HEK293T (cell line): ENCODE data around the gene ASZ1.

Experiments
- CTCF ChIA-PET: fragments of 350-600 bp; formaldehyde crosslinking; extraction: SDS; loops from one replicate; lab custom pipeline; 2021; ENCODE audit warnings: antibody characterized with exemption, inconsistent platforms; lab: Yijun Ruan, JAX
- POLR2A ChIA-PET: fragments of 350-600 bp; formaldehyde crosslinking; extraction: SDS; loops from one replicate; lab custom pipeline; 2020; ENCODE audit warnings: antibody characterized with exemption, inconsistent platforms; lab: Yijun Ruan, JAX
- DNase-seq: peaks from one replicate; pipeline ENCODE4 v3.0.0; 2012; ENCODE audit warnings: mixed read lengths; ENCODE audit errors: extremely low spot score
- ARNT ChIP-seq: fragments of 450-650 bp; IDR thresholded peaks from 2 replicates; pipeline ENCODE4 v1.6.1; 2017; ENCODE audit warnings: mild to moderate bottlenecking
- BHLHE40 ChIP-seq: fragments of 450-650 bp; IDR thresholded peaks from 2 replicates; pipeline ENCODE4 v1.6.1; 2016; ENCODE audit warnings: mild to moderate bottlenecking, moderate library complexity, borderline replicate concordance
- CTBP1 ChIP-seq: fragments of 450-650 bp; IDR thresholded peaks from 2 replicates; pipeline ENCODE4 v1.6.1; 2016; ENCODE audit warnings: borderline replicate concordance
- ELF4 ChIP-seq: fragments of 450-650 bp; IDR thresholded peaks from 2 replicates; pipeline ENCODE4 v1.6.1; 2017; ENCODE audit warnings: antibody characterized with exemption
- FOXA1 ChIP-seq: fragments of 450-650 bp; IDR thresholded peaks from 2 replicates; pipeline ENCODE4 v1.6.1; 2016; ENCODE audit warnings: mild to moderate bottlenecking
- FOXK2 ChIP-seq: fragments of 450-650 bp; IDR thresholded peaks from 2 replicates; pipeline ENCODE4 v1.6.1; 2016; ENCODE audit warnings: mild to moderate bottlenecking
- FOXM1 ChIP-seq: fragments of 450-650 bp; IDR thresholded peaks from 2 replicates; pipeline ENCODE4 v1.6.1; 2017; ENCODE audit warnings: mild to moderate bottlenecking, borderline replicate concordance
- HDGF ChIP-seq: fragments of 450-650 bp; IDR thresholded peaks from 2 replicates; pipeline ENCODE4 v1.6.1; 2017; ENCODE audit warnings: antibody characterized with exemption, borderline replicate concordance
- L3MBTL2 ChIP-seq: fragments of 450-650 bp; conservative IDR thresholded peaks from 2 replicates; pipeline ENCODE4 v1.6.1; 2016; ENCODE audit warnings: mild to moderate bottlenecking
- LEF1 ChIP-seq: fragments of 450-650 bp; IDR thresholded peaks from 2 replicates; pipeline ENCODE4 v1.6.1; 2017; ENCODE audit warnings: mild to moderate bottlenecking, borderline replicate concordance
- NFRKB ChIP-seq: fragments of 450-650 bp; IDR thresholded peaks from 2 replicates; pipeline ENCODE4 v1.6.1; 2016; ENCODE audit warnings: mild to moderate bottlenecking, moderate library complexity
- SP1 ChIP-seq: fragments of 450-650 bp; IDR thresholded peaks from 2 replicates; pipeline ENCODE4 v1.6.1; 2017
- SUZ12 ChIP-seq: fragments of 450-650 bp; IDR thresholded peaks from 2 replicates; pipeline ENCODE4 v1.6.1; 2016; ENCODE audit warnings: mild to moderate bottlenecking
- TARDBP ChIP-seq: fragments of 450-650 bp; IDR thresholded peaks from 2 replicates; pipeline ENCODE4 v1.6.1; 2016
- ZNF384 ChIP-seq: fragments of 450-650 bp; IDR thresholded peaks from 2 replicates; pipeline ENCODE4 v1.6.1; 2016
- TF ChIP-seq, protein P1 (sequence below): fragments of 450-650 bp; IDR thresholded peaks from 2 replicates; pipeline ENCODE4 v1.6.1; 2016

Gene ASZ1

GRCh38 chr7:117458977-117459583 lies 31.8 kb upstream of the ASZ1 start:
- no peak for DNase-seq
- no peak for TF ChIP-seq CTBP1
- TF ChIP-seq HDGF: no peak
- TF ChIP-seq SUZ12: no peak
- TF ChIP-seq, protein P1, sequence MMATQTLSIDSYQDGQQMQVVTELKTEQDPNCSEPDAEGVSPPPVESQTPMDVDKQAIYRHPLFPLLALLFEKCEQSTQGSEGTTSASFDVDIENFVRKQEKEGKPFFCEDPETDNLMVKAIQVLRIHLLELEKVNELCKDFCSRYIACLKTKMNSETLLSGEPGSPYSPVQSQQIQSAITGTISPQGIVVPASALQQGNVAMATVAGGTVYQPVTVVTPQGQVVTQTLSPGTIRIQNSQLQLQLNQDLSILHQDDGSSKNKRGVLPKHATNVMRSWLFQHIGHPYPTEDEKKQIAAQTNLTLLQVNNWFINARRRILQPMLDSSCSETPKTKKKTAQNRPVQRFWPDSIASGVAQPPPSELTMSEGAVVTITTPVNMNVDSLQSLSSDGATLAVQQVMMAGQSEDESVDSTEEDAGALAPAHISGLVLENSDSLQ: no peak
- no peak for TF ChIP-seq ELF4
- TF ChIP-seq LEF1: no peak
- no peak for TF ChIP-seq TARDBP
- no peak for TF ChIP-seq SP1
- TF ChIP-seq FOXM1: no peak
- no peak for TF ChIP-seq ZNF384
- TF ChIP-seq NFRKB: no peak
- TF ChIP-seq FOXA1: no peak
- no peak for TF ChIP-seq BHLHE40
- no peak for TF ChIP-seq ARNT
- ChIA-PET POLR2A (no interaction called here), CTCF (interaction anchor here (0.6 to 1.0 kb wide), 3 partner anchors 232 to 1869 kb away, joined by 3 to 4 read pairs (median 3); no protein-coding TSS in a partner anchor)

DNA sequence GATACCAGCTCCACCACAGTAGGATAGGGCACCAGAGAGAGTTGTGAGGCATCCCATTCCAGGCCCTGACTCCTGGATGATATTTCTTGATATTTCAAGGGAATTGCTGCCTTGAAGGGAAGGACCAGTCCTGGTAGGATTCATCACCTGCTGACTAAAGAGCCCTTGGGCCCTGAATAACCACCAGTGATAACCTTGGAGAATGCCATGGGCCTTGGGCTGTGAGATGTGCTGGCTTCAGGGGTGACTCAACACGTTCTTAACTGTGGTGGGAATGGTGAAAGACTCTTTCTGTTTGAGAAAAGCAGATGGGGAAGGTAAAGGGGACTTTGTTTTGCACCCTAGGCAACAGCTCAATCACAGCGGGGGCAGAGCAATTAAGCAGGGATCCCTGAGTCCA lies 21.4 kb upstream of the ASZ1 start:
- no peak for DNase-seq
- ChIA-PET CTCF (no interaction called here), POLR2A (no interaction called here)
- TF ChIP-seq BHLHE40 (no peak), NFRKB (no peak), ARNT (no peak), ELF4 (no peak), HDGF (no peak), LEF1 (no peak), FOXM1 (no peak), FOXK2 (no peak), L3MBTL2 (no peak)
- TF ChIP-seq, protein P1: no peak

GRCh38 chr7:117446220-117446815 lies 19.0 kb upstream of the ASZ1 start:
- CTCF ChIA-PET: no interaction called here
- POLR2A ChIA-PET: no interaction called here
- DNase-seq: no peak
- no peak for TF ChIP-seq L3MBTL2
- TF ChIP-seq SP1: no peak
- TF ChIP-seq NFRKB: no peak
- no peak for TF ChIP-seq FOXM1
- no peak for TF ChIP-seq FOXA1
- TF ChIP-seq FOXK2: no peak
- TF ChIP-seq, protein P1: no peak
- no peak for TF ChIP-seq BHLHE40
- TF ChIP-seq SUZ12: no peak
- TF ChIP-seq LEF1: no peak
- no peak for TF ChIP-seq ZNF384
- no peak for TF ChIP-seq ARNT
- TF ChIP-seq HDGF: no peak

DNA sequence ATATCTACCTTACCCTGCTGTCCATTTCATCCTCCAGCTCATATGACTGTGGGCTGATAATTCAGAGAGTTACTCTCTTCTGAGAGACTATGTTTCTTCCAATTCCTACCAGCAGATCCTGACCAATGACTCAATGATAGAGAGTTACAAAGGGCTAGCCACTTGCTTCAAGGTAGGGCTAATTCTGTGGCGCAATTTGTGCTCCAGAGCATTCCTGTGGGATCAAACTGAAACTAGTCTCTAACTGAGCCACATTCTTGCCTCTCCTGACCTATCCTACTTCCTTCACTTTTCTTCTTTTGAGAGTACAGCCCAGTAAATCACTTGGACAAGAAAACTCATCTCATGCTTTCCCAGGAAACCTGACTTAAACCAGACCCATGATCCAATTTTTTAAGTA lies 17.9 kb upstream of the ASZ1 start:
- DNase-seq: no peak
- CTCF ChIA-PET: no interaction called here
- TF ChIP-seq SP1 (no peak), ARNT (no peak), CTBP1 (no peak)
- TF ChIP-seq, protein P1: no peak
- POLR2A ChIA-PET: no interaction called here

DNA sequence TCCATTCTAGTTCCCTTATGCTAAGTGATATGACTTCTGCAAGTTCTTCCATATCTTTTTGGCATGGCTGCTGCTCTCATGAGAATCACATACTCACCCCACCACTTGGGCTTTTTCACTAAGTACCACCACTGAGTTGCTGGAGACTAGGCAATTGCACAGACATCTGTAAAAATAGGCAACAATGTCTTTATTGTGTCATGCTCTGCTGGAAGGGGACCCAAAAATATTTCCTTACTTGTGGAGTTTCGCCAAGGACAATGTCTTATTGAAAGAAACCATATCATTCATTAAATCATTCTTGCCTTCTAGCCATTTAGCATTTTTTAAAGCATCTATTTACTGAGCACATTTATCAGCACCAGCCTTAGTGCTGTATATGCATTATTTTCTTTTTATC lies 17.4 kb upstream of the ASZ1 start:
- TF ChIP-seq HDGF (no peak), ZNF384 (no peak), TARDBP (no peak), CTBP1 (no peak), LEF1 (no peak), L3MBTL2 (no peak), FOXA1 (no peak), ELF4 (no peak), FOXK2 (no peak), NFRKB (no peak), SP1 (no peak), ARNT (no peak), FOXM1 (no peak), SUZ12 (no peak), BHLHE40 (no peak)
- TF ChIP-seq, protein P1: no peak
- ChIA-PET CTCF (no interaction called here), POLR2A (no interaction called here)
- no peak for DNase-seq
